Parathyroid adenoma (tissue), 2 donors: ENCODE data around the gene GIPC3.

ENCODE experiments used
- H2AFZ ChIP-seq: fragments of 300-600 bp; sonication (generic); one replicate; pipeline ENCODE4 v1.7.0; 2017; ENCODE audit warnings: antibody characterized with exemption, mild to moderate bottlenecking
- H3K27ac ChIP-seq: fragments of 300-600 bp; sonication (generic); one replicate; pipeline ENCODE4 v1.7.0; 2017
- H3K27me3 ChIP-seq: fragments of 300-600 bp; sonication (generic); one replicate; pipeline ENCODE4 v1.7.0; 2017; ENCODE audit warnings: low read length; ENCODE audit not compliant: control insufficient read depth, insufficient read depth
- H3K36me3 ChIP-seq: fragments of 300-600 bp; sonication (generic); one replicate; pipeline ENCODE4 v1.7.0; 2017; ENCODE audit warnings: low read length; ENCODE audit not compliant: control insufficient read depth, insufficient read depth
- H3K4me1 ChIP-seq: fragments of 300-600 bp; sonication (generic); one replicate; pipeline ENCODE4 v1.7.0; 2017; ENCODE audit warnings: control low read depth
- H3K4me2 ChIP-seq: fragments of 300-600 bp; sonication (generic); one replicate; pipeline ENCODE4 v1.7.0; 2017; ENCODE audit warnings: low read length
- H3K4me3 ChIP-seq: fragments of 300-600 bp; sonication (generic); one replicate; pipeline ENCODE4 v1.7.0; 2017; ENCODE audit warnings: low read depth, low read length
- H3K79me2 ChIP-seq: fragments of 300-600 bp; sonication (generic); one replicate; pipeline ENCODE4 v1.7.0; 2017; ENCODE audit warnings: control low read depth
- H3K9ac ChIP-seq: fragments of 300-600 bp; sonication (generic); one replicate; pipeline ENCODE4 v1.7.0; 2017; ENCODE audit warnings: mild to moderate bottlenecking
- H3K9me3 ChIP-seq: fragments of 300-600 bp; sonication (generic); one replicate; pipeline ENCODE4 v1.7.0; 2017; ENCODE audit warnings: low read length; ENCODE audit not compliant: control insufficient read depth
- CTCF ChIP-seq: fragments of 300-600 bp; sonication (generic); IDR thresholded peaks from one replicate; pipeline ENCODE4 v1.7.0; 2017; ENCODE audit warnings: antibody characterized with exemption, mild to moderate bottlenecking
- donor health status: primary hyperparathyroidism.

The GIPC3 gene

DNA sequence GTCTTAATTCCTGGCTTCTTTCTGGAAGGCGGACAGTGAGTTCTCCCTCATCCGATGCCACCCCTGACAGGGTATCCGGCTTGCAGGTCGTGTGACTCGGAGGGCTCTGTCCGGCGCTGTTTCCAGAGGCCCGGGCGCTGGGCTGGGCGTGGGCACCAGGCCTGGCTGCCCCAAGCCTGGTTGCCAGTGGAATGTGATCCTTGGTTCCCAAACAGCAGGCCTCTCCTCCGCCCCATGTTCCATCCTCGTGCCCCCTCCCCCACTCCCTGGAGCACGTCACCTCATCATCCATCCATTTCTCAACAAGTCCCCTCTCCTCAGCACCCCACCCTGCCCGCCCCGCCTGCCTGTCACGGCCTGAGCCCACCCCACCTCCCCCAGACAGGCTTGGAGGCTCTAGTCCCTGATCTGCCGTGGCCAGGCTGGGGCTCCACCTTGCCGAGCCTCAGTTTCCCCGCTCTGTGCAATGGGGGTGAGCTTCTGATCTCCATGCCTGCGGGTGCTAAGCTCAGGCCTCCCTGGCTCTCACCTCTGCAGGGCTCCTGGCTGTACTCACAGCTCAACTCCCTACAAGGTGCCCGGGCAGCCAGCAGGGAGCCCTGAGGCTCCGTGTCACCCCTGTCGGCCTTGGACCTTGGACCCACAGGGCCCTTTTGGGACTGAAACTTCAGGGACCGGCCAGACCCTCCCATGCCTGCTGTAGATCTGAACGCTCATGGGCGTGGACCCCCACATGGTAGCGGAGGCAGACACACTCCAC is 19.1 kb downstream of the GIPC3 start:
- no peak for TF ChIP-seq CTCF
- no peak overlapping the region for H3K9ac ChIP-seq
- H2AFZ ChIP-seq = no peak overlapping the region
- H3K4me1 ChIP-seq = peaks cover 5% of the 10 kb centered on the region
- no peaks in the 10 kb centered on the region for H3K27me3 ChIP-seq
- no peak overlapping the region for H3K27ac ChIP-seq
- no peak overlapping the region for H3K4me2 ChIP-seq
- H3K36me3 ChIP-seq = no peaks in the 10 kb centered on the region
- H3K79me2 ChIP-seq = no peaks in the 10 kb centered on the region
- no peaks in the 10 kb centered on the region for H3K9me3 ChIP-seq
- no peak overlapping the region for H3K4me3 ChIP-seq

- H3K27me3 ChIP-seq = no peaks in the 10 kb centered on the region
- no peak for TF ChIP-seq CTCF
- H3K36me3 ChIP-seq = no peaks in the 10 kb centered on the region
- no peak overlapping the region for H3K27ac ChIP-seq
- H3K4me1 ChIP-seq = peaks cover 5% of the 10 kb centered on the region
- no peak overlapping the region for H2AFZ ChIP-seq
- H3K9ac ChIP-seq = no peak overlapping the region
- H3K79me2 ChIP-seq = no peaks in the 10 kb centered on the region
- no peak overlapping the region for H3K4me2 ChIP-seq
- H3K9me3 ChIP-seq = no peaks in the 10 kb centered on the region
- H3K4me3 ChIP-seq = no peak overlapping the region
Measured at GRCh38 chr19:3604987-3605343, 19.7 kb downstream of the GIPC3 start.

- Histone ChIP-seq H3K27ac (no peak overlapping the region), H3K9me3 (no peaks in the 10 kb centered on the region), H2AFZ (no peak overlapping the region), H3K79me2 (no peaks in the 10 kb centered on the region), H3K9ac (no peak overlapping the region), H3K36me3 (no peaks in the 10 kb centered on the region), H3K4me1 (peaks cover 5% of the 10 kb centered on the region), H3K4me2 (peak overlapping the region; percentile 88), H3K27me3 (no peaks in the 10 kb centered on the region), H3K4me3 (peak overlapping the region; percentile 68)
- TF ChIP-seq CTCF = no peak
Measured at GRCh38 chr19:3605361-3605760, 20.1 kb downstream of the GIPC3 start.

- no peaks in the 10 kb centered on the region for H3K27me3 ChIP-seq
- no peaks in the 10 kb centered on the region for H3K79me2 ChIP-seq
- TF ChIP-seq CTCF = no peak
- H3K9ac ChIP-seq = no peak overlapping the region
- no peaks in the 10 kb centered on the region for H3K36me3 ChIP-seq
- peaks cover 5% of the 10 kb centered on the region for H3K4me1 ChIP-seq
- H3K4me2 ChIP-seq = peak overlapping the region; percentile 88
- H3K4me3 ChIP-seq = peak overlapping the region; percentile 68
- H3K27ac ChIP-seq = no peak overlapping the region
- no peaks in the 10 kb centered on the region for H3K9me3 ChIP-seq
- H2AFZ ChIP-seq = peak overlapping the region; percentile 82
Measured at GRCh38 chr19:3605770-3606169, 20.5 kb downstream of the GIPC3 start.

DNA sequence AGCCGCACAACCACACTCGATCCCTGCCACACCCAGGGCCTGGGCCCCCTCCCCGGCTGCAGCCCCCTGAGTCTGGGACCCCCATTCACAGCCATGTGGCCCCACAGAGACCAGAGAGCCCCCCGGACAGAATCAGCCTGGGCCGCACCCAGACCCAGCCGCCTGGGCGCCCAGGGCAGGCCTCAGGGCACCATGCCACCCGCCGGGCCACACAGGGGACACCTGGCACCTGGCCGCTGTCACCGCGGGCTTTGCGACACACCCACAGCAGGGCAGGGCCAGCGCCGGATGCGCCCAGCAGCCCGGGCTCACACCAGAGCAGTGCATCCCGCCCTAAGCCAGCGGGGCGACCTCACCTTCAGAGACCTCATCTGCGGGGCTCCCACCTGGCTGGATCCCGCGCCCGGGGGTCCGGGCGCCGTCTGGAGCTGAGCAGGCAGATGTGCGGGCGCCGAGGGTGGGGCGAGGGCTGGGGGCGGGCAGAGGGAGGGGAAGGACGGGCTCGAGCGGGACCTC is 21.0 kb downstream of the GIPC3 start:
- H3K27ac ChIP-seq = no peak overlapping the region
- no peaks in the 10 kb centered on the region for H3K9me3 ChIP-seq
- H3K4me1 ChIP-seq = peaks cover 5% of the 10 kb centered on the region
- H3K79me2 ChIP-seq = no peaks in the 10 kb centered on the region
- H3K4me3 ChIP-seq = peak overlapping the region; percentile 68
- no peaks in the 10 kb centered on the region for H3K27me3 ChIP-seq
- H3K9ac ChIP-seq = no peak overlapping the region
- H3K36me3 ChIP-seq = no peaks in the 10 kb centered on the region
- peak overlapping the region; percentile 88 for H3K4me2 ChIP-seq
- peak overlapping the region; percentile 82 for H2AFZ ChIP-seq
- TF ChIP-seq CTCF = no peak
